Skeletal muscle tissue (tissue), 4 donors: ENCODE results near the gene LHFPL6. TPM values are rescaled to one million over a fixed set of nuclear protein-coding genes. Genes with fewer than 3 reads are reported as not detected.

ENCODE experiments used
- H3K27ac ChIP-seq: one replicate; pipeline ENCODE4 v1.7.0; 2013; ENCODE audit warnings: mild to moderate bottlenecking, low read depth, low read length, inconsistent platforms
- H3K27me3 ChIP-seq, 3 donors: one replicate each; pipeline ENCODE4 v1.7.0; 2013; ENCODE audit warnings: low read length in 3 of 3; ENCODE audit not compliant: control insufficient read depth in 3 of 3, insufficient read depth in 3 of 3
- H3K36me3 ChIP-seq, 3 donors: one replicate each; pipeline ENCODE4 v1.7.0; 2013; ENCODE audit warnings: low read length in 3 of 3; ENCODE audit not compliant: control insufficient read depth in 3 of 3, insufficient read depth in 3 of 3
- H3K4me1 ChIP-seq, 3 donors: one replicate each; pipeline ENCODE4 v1.7.0; 2013; ENCODE audit warnings: low read length in 3 of 3, mild to moderate bottlenecking in 3 of 3; ENCODE audit not compliant: control insufficient read depth in 3 of 3, insufficient read depth in 3 of 3
- H3K4me3 ChIP-seq, 3 donors: one replicate each; pipeline ENCODE4 v1.7.0; 2013; ENCODE audit warnings: low read length in 3 of 3
- H3K9ac ChIP-seq, 3 donors: one replicate each; pipeline ENCODE4 v1.7.0; 2013; ENCODE audit warnings: low read length in 3 of 3, mild to moderate bottlenecking in 3 of 3, moderate library complexity in 2 of 3, low read depth in 1 of 3
- H3K9me3 ChIP-seq, 3 donors: one replicate each; pipeline ENCODE4 v1.7.0; 2013; ENCODE audit warnings: low read length in 3 of 3; ENCODE audit not compliant: control insufficient read depth in 3 of 3
- total RNA-seq: library from RNA; depleted of rRNA; stranded (reverse); fragments of >200 nt; gene quantifications from one replicate; pipeline ENCODE4 v1.2.3, GENCODE V29; 2014
- donor health status: Osteomylitis.

The LHFPL6 gene
- total RNA-seq, 1 donor from 2014 or later = 32.4 TPM

DNA sequence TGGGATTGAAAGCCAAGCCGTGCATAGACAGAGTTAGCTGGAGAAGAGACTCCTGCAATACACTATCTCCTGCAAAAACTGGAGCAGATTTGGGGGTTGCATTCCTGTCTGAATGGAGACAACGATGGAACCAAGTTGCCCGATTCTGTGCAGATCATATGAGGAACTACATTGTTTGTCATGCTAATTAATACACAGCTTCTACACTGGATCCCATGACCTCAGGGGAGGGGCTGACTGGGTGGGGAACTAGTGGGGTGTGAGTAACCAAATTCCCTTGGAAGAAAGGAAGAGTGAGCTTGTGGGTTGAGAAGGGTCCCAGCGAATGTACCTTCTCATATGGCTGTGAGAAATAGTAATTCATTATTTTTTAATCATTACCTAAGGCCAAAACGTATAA is 214.0 kb downstream of the LHFPL6 start:
- no peak overlapping the region for H3K4me3 ChIP-seq

DNA sequence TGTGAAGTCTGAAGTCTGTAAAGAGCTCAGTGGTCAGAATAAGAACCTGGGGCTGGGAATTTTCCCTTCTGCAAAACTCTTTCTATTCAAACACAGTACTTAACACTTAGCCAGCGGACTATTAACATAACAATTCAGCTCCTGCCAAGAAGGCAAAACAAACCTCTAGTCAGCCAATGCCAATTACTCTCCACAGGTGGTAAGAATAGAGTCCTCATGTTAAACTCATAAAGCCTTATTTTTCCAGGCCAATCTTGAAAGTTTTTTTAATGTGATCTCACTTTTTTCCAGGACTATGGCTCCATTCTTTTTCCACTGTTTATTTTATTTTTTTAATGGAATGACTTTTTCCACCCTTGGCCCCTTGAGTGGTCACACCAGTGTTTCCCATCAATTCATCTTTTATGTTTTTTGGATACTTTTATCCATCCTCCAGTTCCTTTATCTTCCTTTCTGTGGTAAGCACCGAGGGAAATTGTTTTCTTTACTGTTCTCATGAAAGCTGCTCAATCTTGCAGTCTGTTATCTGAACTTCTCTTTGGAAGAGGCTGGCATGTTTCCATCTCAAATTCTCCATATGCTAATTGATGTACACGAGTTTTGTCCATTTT is 217.3 kb downstream of the LHFPL6 start:
- H3K4me1 ChIP-seq = peaks cover 0 to 9% (median 0%) of the 10 kb centered on the region in 3 donors
- no peak overlapping the region for H3K27ac ChIP-seq
- H3K27me3 ChIP-seq = no peaks in the 10 kb centered on the region
- no peaks in the 10 kb centered on the region for H3K9me3 ChIP-seq
- no peaks in the 10 kb centered on the region for H3K36me3 ChIP-seq
- H3K4me3 ChIP-seq = no peak overlapping the region
- no peak overlapping the region for H3K9ac ChIP-seq

More for the DNA sequence above, 214.0 kb downstream of the LHFPL6 start:
- H3K9me3 ChIP-seq = no peaks in the 10 kb centered on the region
- no peaks in the 10 kb centered on the region for H3K27me3 ChIP-seq
- no peak overlapping the region for H3K9ac ChIP-seq
- no peak overlapping the region for H3K27ac ChIP-seq
- H3K36me3 ChIP-seq = no peaks in the 10 kb centered on the region
- H3K4me1 ChIP-seq = peaks cover 0 to 9% (median 0%) of the 10 kb centered on the region in 3 donors

DNA sequence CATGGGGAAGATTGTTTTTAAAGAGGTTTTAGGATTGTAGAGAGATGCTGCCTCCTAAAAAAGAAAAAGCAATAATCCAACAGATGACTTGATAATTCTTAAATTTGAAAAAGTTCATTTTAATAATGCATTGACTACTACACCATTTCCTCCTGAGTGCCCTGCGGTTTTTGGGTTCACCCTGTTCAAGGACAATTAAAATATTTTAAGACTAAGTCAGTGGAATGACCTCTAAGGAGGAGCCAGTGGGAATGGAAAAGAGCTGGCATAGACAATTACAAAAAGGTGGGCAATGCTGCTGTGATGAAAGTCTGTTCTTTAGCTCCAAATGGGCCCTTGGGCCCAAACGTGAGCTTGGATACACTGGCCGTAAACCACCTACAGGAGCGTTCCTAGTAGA is 217.8 kb downstream of the LHFPL6 start:
- Histone ChIP-seq H3K27ac (no peak overlapping the region), H3K4me1 (peaks cover 0 to 9% (median 0%) of the 10 kb centered on the region in 3 donors), H3K9ac (no peak overlapping the region), H3K4me3 (no peak overlapping the region), H3K27me3 (no peaks in the 10 kb centered on the region), H3K9me3 (no peaks in the 10 kb centered on the region), H3K36me3 (no peaks in the 10 kb centered on the region)

DNA sequence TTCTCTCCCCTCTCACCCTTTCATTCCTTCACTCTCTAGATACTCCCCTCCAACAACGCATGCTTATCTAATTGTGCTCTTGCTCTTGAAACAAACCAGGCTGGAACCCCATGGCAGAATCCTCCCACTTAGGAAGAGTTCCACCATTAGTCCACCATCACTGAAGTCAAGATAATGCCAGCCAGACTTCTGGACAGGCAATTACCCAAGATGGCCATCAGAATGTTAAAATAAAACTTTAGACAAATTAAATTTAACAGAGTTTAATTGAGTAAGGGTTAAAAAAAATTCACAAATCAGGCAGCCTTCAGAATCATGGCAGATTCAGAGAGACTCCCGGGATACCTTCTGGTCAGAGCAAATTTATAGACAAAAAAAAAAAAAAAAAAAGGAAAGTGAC is 221.5 kb downstream of the LHFPL6 start:
- H3K9ac ChIP-seq = no peak overlapping the region
- no peaks in the 10 kb centered on the region for H3K9me3 ChIP-seq
- peaks cover 0 to 9% (median 0%) of the 10 kb centered on the region in 3 donors for H3K4me1 ChIP-seq
- H3K4me3 ChIP-seq = no peak overlapping the region
- no peaks in the 10 kb centered on the region for H3K27me3 ChIP-seq
- H3K27ac ChIP-seq = no peak overlapping the region
- no peaks in the 10 kb centered on the region for H3K36me3 ChIP-seq

DNA sequence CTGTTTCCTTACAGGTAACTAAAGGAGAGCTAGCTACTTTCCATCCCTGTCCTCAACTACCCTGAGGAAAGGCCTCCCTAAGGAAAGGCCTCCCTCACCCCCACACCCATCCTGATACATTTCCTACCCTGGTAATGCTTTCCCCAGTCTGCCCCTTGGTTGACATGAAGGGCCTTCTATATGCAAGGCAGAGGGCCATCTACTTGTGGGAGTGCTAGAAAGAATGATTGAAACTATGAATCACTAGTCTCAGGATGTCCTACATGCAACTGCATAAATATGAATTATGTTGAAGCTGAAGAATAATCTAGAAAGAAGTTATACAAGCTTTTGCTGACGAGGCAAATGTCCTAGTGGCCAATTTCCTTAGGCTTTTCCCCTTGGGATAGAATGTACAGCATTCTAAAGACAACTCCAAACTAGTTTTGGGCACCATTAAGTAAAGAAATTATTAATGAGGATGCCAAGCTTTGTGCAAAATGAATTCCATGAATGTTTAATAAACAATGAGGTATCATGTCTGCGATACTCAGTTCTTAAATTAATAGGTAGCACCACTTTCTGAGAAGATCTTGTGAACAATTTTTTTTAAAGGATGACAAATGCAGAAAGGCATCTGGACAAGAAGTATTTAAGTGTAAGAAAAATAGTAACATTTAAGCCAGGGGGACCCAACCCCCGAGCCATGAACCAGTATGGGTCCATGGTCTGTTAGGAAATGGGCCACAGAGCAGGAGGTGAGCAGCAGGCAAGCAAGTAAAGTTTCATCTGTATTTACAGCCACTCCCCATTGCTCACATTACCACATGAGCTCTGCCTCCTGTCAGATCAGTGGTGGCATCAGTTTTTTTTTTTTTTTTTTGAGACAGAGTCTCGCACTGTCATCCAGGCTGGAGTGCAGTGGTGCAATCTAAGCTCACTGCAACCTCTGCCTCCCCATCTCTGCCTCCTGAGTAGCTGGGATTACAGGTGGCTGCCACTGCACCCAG is 223.0 kb downstream of the LHFPL6 start:
- peaks cover 0 to 5% (median 0%) of the 10 kb centered on the region in 3 donors for H3K4me1 ChIP-seq
- H3K9me3 ChIP-seq = no peaks in the 10 kb centered on the region
- H3K9ac ChIP-seq = no peak overlapping the region
- H3K36me3 ChIP-seq = no peaks in the 10 kb centered on the region
- H3K4me3 ChIP-seq = no peak overlapping the region
- H3K27ac ChIP-seq = no peak overlapping the region
- H3K27me3 ChIP-seq = no peaks in the 10 kb centered on the region

DNA sequence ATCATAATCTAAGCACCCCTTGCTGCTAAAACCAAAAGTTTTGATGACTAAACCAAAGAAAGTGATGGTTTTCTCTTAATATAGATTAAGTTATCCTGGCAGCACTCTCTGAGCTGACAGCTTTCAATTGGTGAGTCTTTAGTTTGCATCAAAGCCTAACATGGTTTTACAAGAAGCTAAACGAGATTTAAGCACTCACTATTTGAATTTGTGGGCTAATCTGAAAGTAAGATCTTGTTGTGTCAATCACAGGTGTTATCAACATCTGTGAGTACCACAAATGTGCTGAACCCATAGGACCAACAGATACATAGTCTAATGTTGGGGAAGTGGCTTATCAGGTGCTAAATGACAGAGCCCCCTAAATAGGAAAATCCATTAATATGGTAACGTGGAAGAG is 223.9 kb downstream of the LHFPL6 start:
- H3K27ac ChIP-seq = no peak overlapping the region
- H3K36me3 ChIP-seq = no peaks in the 10 kb centered on the region
- H3K9me3 ChIP-seq = no peaks in the 10 kb centered on the region
- no peaks in the 10 kb centered on the region for H3K27me3 ChIP-seq
- H3K4me1 ChIP-seq = no peaks in the 10 kb centered on the region
- no peak overlapping the region for H3K4me3 ChIP-seq
- no peak overlapping the region for H3K9ac ChIP-seq

DNA sequence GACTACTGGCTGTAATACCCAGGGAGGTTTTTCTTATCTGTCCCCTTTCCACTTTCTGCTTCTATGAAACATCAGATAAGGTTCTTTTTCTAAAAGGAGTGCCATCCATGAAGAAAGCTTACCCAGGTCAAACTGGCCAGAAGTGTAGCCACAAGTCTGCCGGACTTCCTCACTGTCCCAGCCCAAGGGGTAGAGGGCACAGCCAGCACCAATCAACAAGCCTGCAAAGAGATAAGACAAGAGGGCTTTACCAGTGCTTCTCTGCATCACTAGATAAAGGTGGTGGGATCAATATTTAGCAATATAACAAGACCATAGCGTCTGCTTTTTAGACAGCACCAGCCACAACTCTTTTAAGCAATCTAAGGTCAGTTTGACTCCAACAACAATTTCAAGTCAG is 224.7 kb downstream of the LHFPL6 start:
- Histone ChIP-seq H3K9ac (no peak overlapping the region), H3K27ac (no peak overlapping the region), H3K9me3 (no peaks in the 10 kb centered on the region), H3K36me3 (no peaks in the 10 kb centered on the region), H3K27me3 (no peaks in the 10 kb centered on the region), H3K4me3 (no peak overlapping the region), H3K4me1 (no peaks in the 10 kb centered on the region)

DNA sequence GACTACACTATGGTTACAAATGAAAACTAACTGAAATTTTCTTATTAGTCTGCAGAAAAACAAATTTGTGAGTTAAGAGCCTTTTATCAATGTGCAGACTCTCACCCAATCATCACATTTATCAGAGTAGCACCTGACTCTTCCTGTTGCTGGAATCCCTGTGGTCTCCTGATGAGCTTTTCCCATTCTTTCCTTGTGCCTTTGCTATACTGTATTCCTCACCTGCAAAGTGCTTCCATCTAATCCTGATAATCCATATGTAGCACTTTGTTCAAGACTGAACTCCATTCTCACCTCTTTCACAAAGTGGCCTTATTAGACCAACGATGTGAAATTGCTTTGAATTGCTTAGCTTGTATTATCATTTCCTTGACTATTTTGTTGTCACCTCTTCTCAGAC is 225.3 kb downstream of the LHFPL6 start:
- Histone ChIP-seq H3K27me3 (no peaks in the 10 kb centered on the region), H3K4me1 (no peaks in the 10 kb centered on the region), H3K4me3 (no peak overlapping the region), H3K9ac (no peak overlapping the region), H3K9me3 (no peaks in the 10 kb centered on the region), H3K36me3 (no peaks in the 10 kb centered on the region), H3K27ac (no peak overlapping the region)

DNA sequence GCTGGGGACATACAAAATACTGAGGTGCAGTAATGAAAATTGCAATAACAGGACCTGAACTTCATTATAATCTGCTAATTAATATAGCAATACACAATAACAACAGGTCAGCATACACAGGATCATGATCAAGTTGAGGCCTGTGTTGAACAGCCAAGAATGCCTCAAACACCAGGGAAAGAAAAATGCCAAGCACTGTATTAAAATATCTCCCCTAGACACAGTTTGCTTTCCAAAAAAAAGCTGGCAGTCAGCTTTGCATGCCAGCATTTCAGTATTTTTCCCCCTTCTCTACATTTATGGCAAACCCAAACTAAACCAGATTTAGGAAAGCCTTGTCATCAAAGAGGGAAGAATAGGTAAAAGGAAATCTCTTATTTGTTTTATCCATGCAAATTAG is 226.9 kb downstream of the LHFPL6 start:
- Histone ChIP-seq H3K36me3 (no peaks in the 10 kb centered on the region), H3K27ac (no peak overlapping the region), H3K27me3 (no peaks in the 10 kb centered on the region), H3K4me1 (no peaks in the 10 kb centered on the region), H3K9ac (no peak overlapping the region), H3K9me3 (no peaks in the 10 kb centered on the region), H3K4me3 (no peak overlapping the region)

DNA sequence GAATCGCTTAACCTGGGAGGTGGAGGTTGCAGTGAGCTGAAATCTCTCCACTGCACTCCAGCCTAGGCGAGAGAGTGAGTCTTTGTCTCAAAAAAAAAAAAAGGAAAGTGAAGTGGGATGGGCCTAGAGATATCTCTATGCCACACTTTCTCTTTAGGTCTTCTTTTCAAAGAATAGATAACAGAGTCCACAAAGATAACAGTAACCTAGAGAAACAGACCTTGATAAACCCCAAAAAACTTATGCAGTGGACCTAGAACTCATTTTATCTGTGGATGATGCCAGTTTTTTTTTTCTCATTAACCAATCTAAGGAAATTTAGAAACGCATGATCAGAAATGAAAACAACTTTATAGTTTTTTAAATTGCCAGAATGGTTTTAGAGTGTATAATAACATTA is 227.4 kb downstream of the LHFPL6 start:
- no peaks in the 10 kb centered on the region for H3K36me3 ChIP-seq
- H3K27ac ChIP-seq = no peak overlapping the region
- H3K4me1 ChIP-seq = no peaks in the 10 kb centered on the region
- no peaks in the 10 kb centered on the region for H3K27me3 ChIP-seq
- H3K9me3 ChIP-seq = no peaks in the 10 kb centered on the region
- no peak overlapping the region for H3K9ac ChIP-seq
- H3K4me3 ChIP-seq = no peak overlapping the region
